PC-3 (cell line): ENCODE data around the gene YAP1. TPM values are rescaled to one million over a fixed set of nuclear protein-coding genes. Genes with fewer than 3 reads are reported as not detected.

ENCODE experiments used
- ATAC-seq: fragments of 200-7000 bp; cut with Tn5 transposase; 2 replicates; pipeline ENCODE4 v1.9.1; 2020; ENCODE audit warnings: mild to moderate bottlenecking, moderate library complexity
- BruUV-seq: library from RNA; stranded (reverse); fragments of 400-500 nt; replicated peaks from 2 replicates; lab custom pipeline; 2021; lab: Mats Ljungman, UMichigan
- CTCF ChIA-PET: fragments of 300-600 bp; sonication (Branson Sonifier 250); formaldehyde crosslinking; loops from one replicate; lab custom pipeline; 2022; ENCODE audit warnings: antibody characterized with exemption; lab: Charles Lee
- POLR2A ChIA-PET: fragments of 300-600 bp; sonication (Branson Sonifier 250); formaldehyde crosslinking; loops from one replicate; lab custom pipeline; 2022; ENCODE audit warnings: antibody characterized with exemption; ENCODE audit not compliant: unreplicated experiment; lab: Charles Lee
- DNase-seq: peaks from one replicate; pipeline ENCODE4 v3.0.0-alpha.2; 2015
- H2AFZ ChIP-seq: fragments of 300-600 bp; sonication (generic); 2 replicates; pipeline ENCODE4 v1.6.0; 2016; ENCODE audit warnings: antibody characterized with exemption, low read length
- H3F3A ChIP-seq: fragments of 300-600 bp; sonication (generic); one replicate; pipeline ENCODE4 v1.6.0; 2017; ENCODE audit warnings: antibody characterized with exemption, low read length, control low read depth, mild to moderate bottlenecking; ENCODE audit not compliant: unreplicated experiment
- H3K27ac ChIP-seq: fragments of 300-600 bp; sonication (generic); 2 replicates; pipeline ENCODE4 v1.5.1; 2016; ENCODE audit warnings: mild to moderate bottlenecking, low read length
- H3K27me3 ChIP-seq: fragments of 300-600 bp; sonication (generic); 2 replicates; pipeline ENCODE4 v1.6.1; 2016; ENCODE audit warnings: low read length, mixed read lengths
- H3K36me3 ChIP-seq: fragments of 300-600 bp; sonication (generic); 2 replicates; pipeline ENCODE4 v1.6.1; 2016; ENCODE audit warnings: low read depth, mixed run types, low read length, mixed read lengths
- H3K4me1 ChIP-seq: fragments of 300-600 bp; sonication (generic); 2 replicates; pipeline ENCODE4 v1.5.1; 2016; ENCODE audit warnings: low read length; ENCODE audit not compliant: insufficient read depth
- H3K4me2 ChIP-seq: fragments of 300-600 bp; sonication (generic); 2 replicates; pipeline ENCODE4 v1.6.0; 2016; ENCODE audit warnings: low read length
- H3K4me3 ChIP-seq: fragments of 300-600 bp; sonication (generic); 2 replicates; pipeline ENCODE4 v1.5.1; 2016; ENCODE audit warnings: mild to moderate bottlenecking, low read length, mixed read lengths
- H3K79me2 ChIP-seq: fragments of 300-600 bp; sonication (generic); 2 replicates; pipeline ENCODE4 v1.6.1; 2017; ENCODE audit warnings: low read length, mixed read lengths
- H3K9ac ChIP-seq: fragments of 300-600 bp; sonication (generic); 2 replicates; pipeline ENCODE4 v1.6.0; 2016; ENCODE audit warnings: mild to moderate bottlenecking, low read length
- H3K9me2 ChIP-seq: fragments of 300-600 bp; sonication (generic); replicated peaks from 2 replicates; pipeline ENCODE4 v1.6.1; 2016; ENCODE audit warnings: mixed run types, low read length, mixed read lengths
- H3K9me3 ChIP-seq: fragments of 300-600 bp; sonication (generic); 2 replicates; pipeline ENCODE4 v1.6.1; 2016; ENCODE audit warnings: low read length, mixed read lengths
- H4K20me1 ChIP-seq: fragments of 300-600 bp; sonication (generic); 2 replicates; pipeline ENCODE4 v1.6.1; 2016; ENCODE audit warnings: low read length, mixed read lengths
- EZH2 ChIP-seq: fragments of 300-600 bp; sonication (generic); IDR thresholded peaks from one replicate; pipeline ENCODE4 v1.6.1; 2017; ENCODE audit warnings: antibody characterized with exemption, mild to moderate bottlenecking, low read length; ENCODE audit not compliant: unreplicated experiment
- EZH2phosphoT487 ChIP-seq: fragments of 300-600 bp; sonication (generic); IDR thresholded peaks from 2 replicates; pipeline ENCODE4 v1.6.1; 2018; ENCODE audit warnings: mild to moderate bottlenecking, antibody characterized with exemption, low read length, borderline replicate concordance
- intact Hi-C: fragments of 100-400 bp; cut with micrococcal nuclease; formaldehyde crosslinking; loops from 2 replicates; pipeline ENCODE4 v1.9.0; 2023
- total RNA-seq: library from RNA; depleted of rRNA; stranded (reverse); fragments of >200 nt; gene quantifications from 2 replicates; pipeline ENCODE4 v1.2.3, GENCODE V29; 2014
- TF ChIP-seq, protein P1 (sequence below): fragments of 300-600 bp; sonication (generic); conservative IDR thresholded peaks from 2 replicates; pipeline ENCODE4 v1.5.1; 2017; ENCODE audit warnings: antibody characterized with exemption, low read depth, mild to moderate bottlenecking, low read length

Gene YAP1
- total RNA-seq, 1 experiment from 2014 or later = 104 TPM

DNA sequence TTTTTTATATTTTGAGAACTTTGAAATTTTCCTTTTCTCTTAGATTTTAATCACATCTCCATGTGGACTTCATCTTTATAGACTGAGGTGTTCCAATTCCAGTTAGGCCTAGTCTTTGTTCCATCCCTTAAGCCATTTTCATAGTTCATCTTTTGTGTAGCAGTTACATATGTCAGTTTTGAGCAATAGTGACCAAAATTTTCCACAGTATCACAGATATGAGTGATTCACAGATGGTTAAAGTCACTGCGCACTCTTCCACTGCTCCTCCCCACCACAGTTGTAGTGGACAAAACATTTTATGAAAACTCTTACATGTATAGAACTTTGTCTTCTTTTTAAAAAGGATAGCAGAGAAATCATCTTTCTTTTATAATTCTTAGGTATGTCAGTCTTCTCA lies 42.8 kb downstream of the YAP1 start:
- ATAC-seq (no peak), DNase-seq (no peak)
- H3K4me3 ChIP-seq = no peak overlapping the region
- H3K4me1 ChIP-seq = peaks cover 29% of the 10 kb centered on the region
- H4K20me1 ChIP-seq = 0 out of 2 replicates have a peak, but pooled peaks cover 8% of the 10 kb centered on the region
- intact Hi-C loops = no loop called here
- no peak overlapping the region for H3K27ac ChIP-seq
- no peak overlapping the region for H3K4me2 ChIP-seq
- no peaks in the 10 kb centered on the region for H3K36me3 ChIP-seq
- H3F3A ChIP-seq = no peaks in the 10 kb centered on the region
- no peaks in the 10 kb centered on the region for H3K9me2 ChIP-seq
- no peak overlapping the region for H2AFZ ChIP-seq
- H3K9me3 ChIP-seq = no peaks in the 10 kb centered on the region
- H3K9ac ChIP-seq = no peak overlapping the region
- POLR2A ChIA-PET = no interaction called here
- H3K27me3 ChIP-seq = no peaks in the 10 kb centered on the region
- CTCF ChIA-PET = no interaction called here
- BruUV-seq = no TSS peak
- peaks cover 99% of the 10 kb centered on the region for H3K79me2 ChIP-seq
- no peak for TF ChIP-seq EZH2
- TF ChIP-seq, protein P1, sequence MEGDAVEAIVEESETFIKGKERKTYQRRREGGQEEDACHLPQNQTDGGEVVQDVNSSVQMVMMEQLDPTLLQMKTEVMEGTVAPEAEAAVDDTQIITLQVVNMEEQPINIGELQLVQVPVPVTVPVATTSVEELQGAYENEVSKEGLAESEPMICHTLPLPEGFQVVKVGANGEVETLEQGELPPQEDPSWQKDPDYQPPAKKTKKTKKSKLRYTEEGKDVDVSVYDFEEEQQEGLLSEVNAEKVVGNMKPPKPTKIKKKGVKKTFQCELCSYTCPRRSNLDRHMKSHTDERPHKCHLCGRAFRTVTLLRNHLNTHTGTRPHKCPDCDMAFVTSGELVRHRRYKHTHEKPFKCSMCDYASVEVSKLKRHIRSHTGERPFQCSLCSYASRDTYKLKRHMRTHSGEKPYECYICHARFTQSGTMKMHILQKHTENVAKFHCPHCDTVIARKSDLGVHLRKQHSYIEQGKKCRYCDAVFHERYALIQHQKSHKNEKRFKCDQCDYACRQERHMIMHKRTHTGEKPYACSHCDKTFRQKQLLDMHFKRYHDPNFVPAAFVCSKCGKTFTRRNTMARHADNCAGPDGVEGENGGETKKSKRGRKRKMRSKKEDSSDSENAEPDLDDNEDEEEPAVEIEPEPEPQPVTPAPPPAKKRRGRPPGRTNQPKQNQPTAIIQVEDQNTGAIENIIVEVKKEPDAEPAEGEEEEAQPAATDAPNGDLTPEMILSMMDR = no peak
- TF ChIP-seq EZH2phosphoT487 = no peak

DNA sequence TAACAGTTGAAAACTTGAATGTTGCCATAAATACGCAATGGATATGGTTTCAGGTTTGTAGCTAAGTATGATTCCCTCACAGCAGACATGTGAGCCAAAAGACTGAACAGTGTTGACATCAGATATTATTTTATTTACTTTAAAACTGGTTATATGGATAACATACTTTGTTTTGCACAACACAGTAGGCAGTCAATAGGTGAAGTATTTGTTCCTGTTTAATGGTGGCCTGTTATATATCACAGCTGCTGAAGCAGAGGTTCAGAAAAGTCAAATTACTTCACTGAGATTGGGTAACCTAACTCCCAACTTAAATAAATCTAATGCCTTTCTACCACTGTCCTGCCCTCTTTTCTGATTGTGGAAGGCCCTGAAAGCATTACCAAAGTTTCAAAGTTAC lies 44.6 kb downstream of the YAP1 start:
- POLR2A ChIA-PET = no interaction called here

DNA sequence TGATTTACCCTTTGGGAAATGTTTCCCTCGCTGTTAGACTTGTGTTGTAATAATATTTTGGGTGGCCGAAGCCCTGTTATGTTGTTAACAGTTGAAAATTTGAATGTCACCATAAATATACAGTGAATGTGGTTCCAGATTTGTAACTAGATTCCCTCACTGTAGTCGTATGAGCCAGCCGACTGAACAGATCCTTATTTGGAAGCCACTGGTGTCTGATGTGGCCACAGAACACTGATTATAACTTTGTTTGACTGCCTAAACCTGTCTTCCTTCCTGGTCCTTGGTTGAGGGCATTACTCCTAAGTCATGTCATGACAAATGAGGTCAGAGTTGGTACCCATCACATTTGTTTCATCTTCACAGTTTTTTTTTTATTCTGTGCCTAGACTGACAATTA lies 45.4 kb downstream of the YAP1 start:
- intact Hi-C loops = loop anchor here (5.0 kb wide), 1 partner anchor 33 kb away; no protein-coding TSS in a partner anchor
- CTCF ChIA-PET = no interaction called here

More for the DNA sequence above, 44.6 kb downstream of the YAP1 start:
- no peaks in the 10 kb centered on the region for H3F3A ChIP-seq
- no peaks in the 10 kb centered on the region for H3K27me3 ChIP-seq
- no TSS peak for BruUV-seq
- intact Hi-C loops = loop anchor here (5.0 kb wide), 1 partner anchor 33 kb away; no protein-coding TSS in a partner anchor
- H3K79me2 ChIP-seq = peaks cover 100% of the 10 kb centered on the region
- H4K20me1 ChIP-seq = 0 out of 2 replicates have a peak, but pooled peaks cover 8% of the 10 kb centered on the region
- H3K9me3 ChIP-seq = no peaks in the 10 kb centered on the region
- no peak overlapping the region for H3K4me2 ChIP-seq
- DNase-seq (no peak), ATAC-seq (peak; percentile 14; the same call in 1 of the 2 replicates)
- no peak overlapping the region for H3K4me3 ChIP-seq
- no peaks in the 10 kb centered on the region for H3K36me3 ChIP-seq
- no peak overlapping the region for H2AFZ ChIP-seq
- TF ChIP-seq EZH2phosphoT487 (no peak), EZH2 (no peak)
- TF ChIP-seq, protein P1 = no peak
- no peaks in the 10 kb centered on the region for H3K9me2 ChIP-seq
- CTCF ChIA-PET = no interaction called here
- peaks cover 33% of the 10 kb centered on the region for H3K4me1 ChIP-seq
- no peak overlapping the region for H3K27ac ChIP-seq
- no peak overlapping the region for H3K9ac ChIP-seq

More for the DNA sequence above, 45.4 kb downstream of the YAP1 start:
- H3K9me3 ChIP-seq = no peaks in the 10 kb centered on the region
- ATAC-seq (no peak), DNase-seq (no peak)
- peaks cover 33% of the 10 kb centered on the region for H3K4me1 ChIP-seq
- POLR2A ChIA-PET = no interaction called here
- H3K4me2 ChIP-seq = no peak overlapping the region
- peaks cover 100% of the 10 kb centered on the region for H3K79me2 ChIP-seq
- no peaks in the 10 kb centered on the region for H3F3A ChIP-seq
- H3K27ac ChIP-seq = no peak overlapping the region
- no peak overlapping the region for H3K4me3 ChIP-seq
- H3K27me3 ChIP-seq = no peaks in the 10 kb centered on the region
- no peak overlapping the region for H3K9ac ChIP-seq
- no TSS peak for BruUV-seq
- 0 out of 2 replicates have a peak, but pooled peaks cover 8% of the 10 kb centered on the region for H4K20me1 ChIP-seq
- H3K9me2 ChIP-seq = no peaks in the 10 kb centered on the region
- TF ChIP-seq EZH2phosphoT487 = no peak
- TF ChIP-seq, protein P1 = no peak
- no peak for TF ChIP-seq EZH2
- H2AFZ ChIP-seq = no peak overlapping the region
- H3K36me3 ChIP-seq = no peaks in the 10 kb centered on the region
